Ammon's horn (tissue), 1 donor: Measurements from ENCODE around the gene SLC17A5.
"Not testable (repeated sequence)": the region's sequence is repeated elsewhere in the genome, so short reads cannot be mapped to it uniquely, and the experiment has no call there.

Experiments used
- DNase-seq: peaks from one replicate; pipeline ENCODE4 v3.0.0-alpha.2; 2016; ENCODE audit warnings: low spot score

SLC17A5 gene

DNA sequence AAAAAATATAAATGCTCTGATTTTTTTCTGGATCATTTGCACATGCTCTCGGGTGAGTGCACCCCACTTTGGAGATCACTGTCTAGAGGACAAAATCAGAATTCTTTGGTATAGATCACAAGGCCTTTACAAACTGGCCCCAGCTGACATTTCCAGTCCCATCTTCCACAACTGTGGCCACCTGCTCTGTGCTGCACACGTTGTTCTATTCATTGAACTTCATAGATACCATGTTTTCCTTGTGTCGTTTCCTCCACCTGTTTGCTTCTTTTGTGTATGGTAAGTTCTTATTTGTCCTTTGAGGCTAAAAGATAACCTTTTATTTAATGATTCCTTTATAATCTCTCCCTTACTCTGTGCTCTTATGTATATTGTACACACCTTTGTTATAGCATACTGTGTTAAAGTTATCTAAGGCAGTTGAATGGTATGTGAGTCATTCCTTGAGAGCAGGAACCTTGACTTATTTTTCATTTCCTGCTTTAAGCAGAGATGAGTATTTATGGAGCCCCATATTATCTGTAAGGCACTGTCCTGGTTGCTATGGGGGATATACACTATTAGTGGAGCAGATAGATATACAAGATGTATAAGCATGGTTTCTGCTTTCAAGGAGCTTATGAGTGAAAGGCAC is 12.0 kb upstream of the SLC17A5 start:
- no peak for DNase-seq

DNA sequence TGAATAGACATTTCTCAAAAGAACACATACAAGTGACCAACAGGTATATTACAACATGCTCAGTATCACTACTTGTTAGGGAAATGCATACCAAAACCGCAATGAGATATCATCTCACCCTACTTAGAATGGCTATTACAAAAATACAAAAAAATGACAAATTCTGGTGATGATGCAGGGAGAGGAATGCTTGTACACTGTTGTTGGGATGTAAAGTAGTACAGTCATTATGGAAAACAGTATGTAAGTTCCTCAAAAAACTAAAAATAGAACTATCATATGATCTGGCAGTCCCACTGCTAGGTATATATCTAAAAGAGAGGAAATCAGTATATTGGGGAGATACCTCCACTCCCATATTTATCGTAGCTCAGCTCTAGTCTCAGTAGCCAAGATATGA is 10.9 kb upstream of the SLC17A5 start:
- no peak for DNase-seq

DNA sequence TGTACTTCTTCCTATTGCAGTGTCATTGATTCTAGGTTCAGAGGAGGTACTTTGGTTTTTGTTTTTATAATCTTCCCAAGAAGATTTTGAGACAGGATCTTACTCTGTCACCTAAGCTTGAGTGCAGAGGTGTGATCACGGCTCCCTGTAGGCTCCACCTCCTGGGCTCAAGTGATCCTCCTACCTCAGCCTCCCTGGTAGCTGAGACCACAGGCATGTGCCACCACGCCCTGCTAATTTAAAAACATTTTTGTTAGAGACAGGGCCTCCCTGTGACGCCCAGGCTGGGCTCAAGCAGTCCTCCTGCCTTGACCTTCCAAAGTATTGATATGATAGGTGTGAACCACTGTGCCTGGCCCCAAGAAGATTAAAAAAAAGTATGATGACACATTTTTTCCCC is 3.4 kb upstream of the SLC17A5 start:
- DNase-seq: no peak

DNA sequence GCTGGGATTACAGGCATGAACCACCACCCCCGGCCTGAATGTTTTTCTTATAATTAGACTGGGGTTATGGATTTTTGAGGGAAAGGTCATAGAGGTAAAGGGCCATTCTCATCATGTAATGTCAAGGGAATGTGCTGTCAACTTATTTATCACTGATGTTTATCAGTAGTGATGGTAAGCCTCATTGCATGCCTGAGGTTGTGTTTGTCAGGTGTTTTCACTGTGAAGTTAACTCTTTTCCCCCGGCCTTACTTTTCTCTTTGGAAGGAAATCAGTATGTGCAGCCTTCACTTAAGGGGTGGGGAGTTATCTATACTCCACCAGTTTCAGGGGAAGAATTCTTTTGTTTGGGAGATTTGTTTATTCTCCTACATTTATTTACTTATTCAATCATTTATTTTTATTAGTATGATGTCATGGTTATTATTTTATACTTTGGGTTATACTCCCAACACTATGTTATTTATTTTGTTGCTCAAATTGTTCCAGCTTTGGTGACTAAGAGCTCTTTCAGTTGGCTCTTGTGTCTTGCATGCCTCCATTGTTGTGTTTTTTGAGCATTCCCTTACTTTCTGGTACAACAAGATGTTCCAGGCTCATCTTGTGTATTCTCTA is 2.8 kb upstream of the SLC17A5 start:
- DNase-seq: no peak

DNA sequence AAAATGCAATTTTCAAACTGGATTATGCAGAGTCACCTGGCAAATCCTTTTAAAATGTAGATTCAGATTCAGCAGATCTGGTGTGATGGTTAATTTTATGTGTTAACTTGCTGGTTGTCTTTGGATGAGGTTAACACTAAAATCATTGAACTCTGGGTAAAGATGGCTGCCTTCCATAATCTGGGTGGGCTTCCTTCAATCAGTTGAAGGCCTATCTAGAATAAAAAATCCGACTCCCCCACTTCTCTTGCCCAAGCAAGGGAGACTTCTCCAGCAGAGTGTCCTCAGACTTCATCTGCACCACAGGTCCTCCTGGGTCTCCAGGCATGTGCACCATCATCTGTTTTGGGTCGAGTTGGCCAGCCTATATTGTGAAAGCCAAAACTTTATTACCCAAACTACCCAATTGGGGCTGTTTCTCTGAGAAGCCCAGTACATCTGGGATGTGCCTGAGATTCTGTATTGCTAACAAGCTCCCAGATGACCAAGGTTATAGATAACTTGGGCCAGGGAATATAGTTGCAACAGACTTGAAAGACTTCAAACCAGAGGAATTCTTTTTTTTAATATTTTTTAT is 1.6 kb upstream of the SLC17A5 start:
- no peak for DNase-seq

DNA sequence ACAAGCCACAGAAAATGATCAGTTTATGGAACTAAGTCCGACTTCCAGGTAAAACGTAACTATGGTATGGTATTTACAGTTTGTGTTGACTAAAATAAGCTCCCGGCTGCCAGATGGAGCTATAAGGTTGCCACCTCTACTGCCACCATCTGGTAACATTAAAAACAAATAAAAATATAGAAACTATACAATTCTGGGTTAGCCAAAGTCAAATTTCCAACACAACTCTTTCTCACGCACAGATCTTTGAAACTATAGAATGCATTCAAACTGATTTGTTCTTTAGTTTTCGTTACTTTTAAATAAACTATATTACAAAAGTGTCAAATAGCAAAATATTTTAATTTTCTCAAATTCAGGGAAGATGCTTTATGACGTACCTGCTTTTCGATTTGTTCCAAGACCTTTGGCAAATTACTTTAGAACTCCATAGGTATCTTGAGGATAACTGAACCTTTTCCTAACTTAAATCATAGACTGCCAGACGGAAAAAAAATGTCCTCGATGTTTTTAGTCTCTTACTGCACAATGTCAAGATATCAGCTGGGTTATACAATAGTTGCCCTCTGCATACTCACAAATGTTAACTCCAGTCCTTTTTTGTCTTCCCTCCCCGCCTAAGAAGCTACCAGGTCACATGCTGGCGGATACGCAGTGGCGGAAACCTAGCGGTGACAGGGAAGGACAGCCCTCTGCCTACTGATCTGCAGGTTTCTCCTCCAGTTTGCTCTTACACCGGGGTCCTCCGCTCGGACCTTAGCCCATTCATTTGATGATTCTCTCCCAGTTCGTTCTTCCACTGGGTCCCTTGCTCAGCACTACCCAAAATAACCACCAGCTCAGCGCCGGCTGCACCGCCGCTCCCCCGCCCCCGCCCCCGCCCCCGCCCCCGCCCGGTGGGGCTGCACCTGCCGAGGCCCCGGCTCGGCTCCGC is 888 bp downstream of the SLC17A5 start:
- peak; percentile 86 for DNase-seq

DNA sequence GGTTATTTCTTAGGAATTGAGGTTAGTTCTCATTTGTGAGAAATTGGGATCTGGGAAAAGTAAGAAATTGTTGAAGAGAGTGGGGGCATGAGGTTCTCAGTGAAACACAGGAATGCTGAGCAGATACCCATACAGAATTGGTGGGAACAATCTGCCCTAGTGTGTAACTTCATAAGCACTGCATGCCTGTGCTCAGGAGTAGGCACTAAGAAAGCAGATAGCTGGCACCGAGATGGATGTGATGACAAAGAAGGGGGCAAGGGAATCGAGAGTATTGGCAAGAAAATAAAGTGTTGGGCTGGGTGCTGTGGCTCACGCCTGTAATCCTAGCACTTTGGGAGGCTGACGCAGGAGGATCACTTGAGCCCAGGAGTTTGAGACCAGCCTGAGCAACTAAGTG is 4.0 kb downstream of the SLC17A5 start:
- no peak for DNase-seq

DNA sequence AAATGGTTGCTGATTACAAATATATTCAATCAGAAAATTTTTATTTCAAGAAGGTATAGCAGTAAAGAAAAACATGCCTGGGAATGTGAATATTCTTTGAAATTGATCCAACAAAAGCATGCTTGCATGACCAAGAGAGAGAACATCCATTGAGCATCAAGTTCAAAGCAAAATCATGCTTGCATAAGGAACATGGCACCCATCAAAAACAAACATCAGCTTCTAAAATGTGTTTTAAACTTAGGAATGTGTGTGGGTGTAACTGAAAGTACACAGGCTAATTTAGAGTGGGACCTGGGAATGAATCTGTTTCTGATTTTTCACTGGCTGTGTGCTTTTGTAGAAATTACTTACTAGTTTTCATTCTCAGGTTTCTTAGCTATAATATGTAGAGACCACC is 5.6 kb downstream of the SLC17A5 start:
- no peak for DNase-seq

DNA sequence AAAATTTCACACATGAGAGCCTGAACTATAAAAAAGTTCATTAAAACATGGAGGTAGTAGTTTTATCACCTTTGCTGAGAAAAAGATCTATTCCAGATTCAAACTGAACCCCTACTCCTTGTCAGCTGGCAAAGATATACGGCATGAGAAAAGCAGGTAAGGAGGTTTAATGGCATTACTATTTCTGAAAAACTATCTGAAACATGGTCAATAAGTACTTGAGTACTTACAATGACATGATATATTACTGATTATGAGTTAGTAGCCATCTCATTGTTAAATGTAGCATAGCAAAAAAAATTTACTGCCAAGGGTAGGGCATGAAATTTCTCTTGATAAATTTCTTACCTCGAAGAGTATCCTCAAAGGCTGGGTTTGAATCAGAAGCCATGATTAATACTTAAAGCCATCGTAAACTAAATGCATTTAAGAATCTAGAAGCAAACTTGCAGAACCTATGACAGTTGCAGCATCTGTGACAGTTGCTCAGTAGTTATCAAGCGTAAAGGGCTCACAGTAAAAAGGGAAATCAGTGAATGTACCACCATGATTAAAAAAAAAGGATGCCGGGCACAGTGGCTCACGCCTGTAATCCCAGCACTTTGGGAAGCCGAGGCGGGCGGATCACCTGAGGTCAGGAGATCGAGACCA is 8.7 kb downstream of the SLC17A5 start:
- DNase-seq: no peak

DNA sequence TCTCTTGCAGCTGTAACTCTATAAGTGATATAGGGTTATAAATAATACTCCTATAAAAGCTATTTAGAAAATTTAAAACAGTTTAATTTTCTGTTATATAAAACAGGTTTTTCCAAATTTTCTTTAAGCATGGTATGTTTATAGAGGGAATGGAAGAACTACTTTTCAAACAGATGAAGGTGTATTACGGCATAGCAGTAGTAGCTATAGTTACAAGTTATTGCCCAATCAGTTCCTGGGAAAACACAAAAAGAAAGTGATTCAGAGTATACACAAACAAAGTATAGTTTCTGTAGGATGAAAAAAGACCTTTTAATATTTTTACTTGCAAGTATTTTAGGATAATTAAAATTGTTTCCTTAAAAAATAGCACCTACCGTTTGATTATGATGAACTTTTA is 9.8 kb downstream of the SLC17A5 start:
- DNase-seq: no peak

DNA sequence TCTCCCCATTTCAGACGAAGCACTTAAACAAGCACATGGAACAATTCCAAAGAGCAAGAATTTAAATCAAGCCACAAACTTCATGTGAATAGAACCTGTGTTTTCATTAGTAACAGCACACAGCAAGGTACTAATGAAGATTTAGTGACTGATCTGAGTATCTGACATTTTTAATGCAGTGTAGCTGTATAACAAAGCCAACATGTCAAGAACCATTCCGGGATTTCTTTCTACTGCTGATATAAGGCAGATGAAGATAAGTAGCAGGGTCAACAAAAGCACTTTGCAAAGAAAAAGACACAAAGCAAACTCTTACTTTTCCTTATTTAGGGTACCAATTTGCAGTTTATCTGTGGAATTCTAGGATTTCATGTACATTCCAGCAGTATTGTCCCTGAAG is 11.3 kb downstream of the SLC17A5 start:
- no peak for DNase-seq

DNA sequence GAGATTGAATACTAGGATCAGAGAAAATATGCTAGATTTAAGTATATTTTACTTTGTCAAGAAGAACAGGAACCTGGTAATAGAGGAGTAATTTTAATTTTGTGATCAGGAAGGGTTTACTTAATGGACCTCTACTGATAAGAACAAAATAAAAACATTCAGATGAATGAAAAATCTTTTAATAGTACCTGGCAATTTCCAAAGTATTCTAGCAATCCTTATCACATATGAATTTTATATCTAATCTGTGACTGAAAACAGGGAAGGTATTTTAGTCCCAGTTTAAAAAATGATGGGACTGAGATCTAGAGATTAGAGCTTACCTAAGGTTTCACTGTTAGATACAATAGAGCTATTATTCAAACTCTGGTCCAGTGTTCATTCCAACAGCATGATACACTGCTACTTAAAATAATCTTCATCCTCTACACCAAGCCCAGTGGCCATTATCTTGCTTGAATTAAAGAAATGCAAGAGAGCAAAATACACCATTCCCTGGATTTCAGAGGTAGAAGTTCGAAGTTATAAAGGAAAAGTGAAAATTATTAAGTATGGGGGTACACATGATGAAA is 13.5 kb downstream of the SLC17A5 start:
- DNase-seq: no peak

DNA sequence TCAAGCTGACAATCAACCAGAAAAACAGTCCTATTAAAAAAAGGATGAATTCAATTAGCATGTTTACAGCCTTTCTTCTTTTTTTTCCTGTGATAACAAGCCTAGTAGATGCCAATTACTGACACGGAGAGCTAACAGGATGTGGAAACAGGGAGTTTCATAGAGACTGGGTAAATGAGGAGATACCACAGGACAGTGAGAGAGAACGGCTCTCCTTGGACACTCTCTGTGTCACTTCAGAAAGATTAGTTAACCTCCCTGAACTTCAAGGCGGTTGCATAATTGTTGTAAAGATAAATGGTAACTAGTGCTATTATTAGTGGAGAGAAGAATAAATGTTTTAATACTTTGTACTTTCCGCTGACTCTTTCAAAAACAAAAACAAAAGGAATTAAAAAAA is 14.8 kb downstream of the SLC17A5 start:
- no peak for DNase-seq

DNA sequence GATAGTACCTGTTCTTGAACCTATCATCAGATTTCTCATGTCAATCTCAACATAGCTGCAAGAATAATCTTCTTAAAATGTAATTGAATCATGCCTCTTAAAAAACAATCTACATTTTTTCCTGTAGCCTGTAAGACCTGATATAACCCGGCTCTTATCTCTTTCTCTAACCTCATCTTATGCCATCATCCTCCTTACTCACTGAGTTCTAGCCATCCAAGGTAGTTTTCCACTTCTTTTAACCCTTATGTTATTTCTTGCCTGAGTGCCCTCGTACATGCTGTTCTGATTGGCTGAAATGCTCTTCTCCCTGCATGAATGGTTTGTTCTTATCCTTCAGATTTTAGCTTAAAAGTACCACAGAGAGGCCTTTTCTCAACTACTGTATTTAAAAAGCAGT is 16.4 kb downstream of the SLC17A5 start:
- DNase-seq: no peak

DNA sequence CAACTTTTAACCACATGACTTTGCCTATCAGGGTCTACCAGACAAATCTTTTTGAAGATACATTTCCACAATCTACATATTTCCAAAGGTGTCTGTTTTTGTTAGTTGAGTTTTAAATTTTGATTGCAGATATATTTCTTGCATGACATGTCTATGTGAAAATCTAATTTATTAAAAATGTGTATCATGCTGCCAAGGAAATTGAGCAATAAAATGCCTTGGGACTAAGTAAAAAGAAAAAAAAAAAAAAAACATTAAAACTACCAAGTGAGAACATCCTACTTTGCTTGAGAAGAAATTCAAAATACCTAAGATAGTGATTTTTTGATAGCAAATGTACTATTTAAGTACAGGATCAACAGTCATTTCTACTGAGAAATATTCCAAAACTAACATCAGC is 17.7 kb downstream of the SLC17A5 start:
- no peak for DNase-seq

DNA sequence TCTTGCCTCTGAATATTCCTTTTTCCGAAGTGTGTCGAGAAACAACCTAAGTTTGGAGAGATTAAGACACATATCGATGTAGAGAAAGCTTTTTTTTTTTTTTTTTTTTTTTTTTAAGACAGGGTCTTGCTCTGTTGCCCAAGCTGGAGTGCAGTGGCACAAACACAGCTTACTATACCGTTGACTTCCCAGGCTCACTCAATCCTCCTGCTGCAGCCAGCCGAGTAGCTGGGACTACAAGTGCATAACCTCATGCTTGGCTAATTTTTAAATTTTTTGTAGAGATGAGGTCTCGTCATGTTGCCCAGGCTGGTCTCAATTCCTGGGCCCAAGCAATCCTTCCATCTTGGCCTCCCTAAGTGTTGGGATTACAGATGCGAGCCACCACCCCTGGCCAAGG is 21.4 kb downstream of the SLC17A5 start:
- no peak for DNase-seq

DNA sequence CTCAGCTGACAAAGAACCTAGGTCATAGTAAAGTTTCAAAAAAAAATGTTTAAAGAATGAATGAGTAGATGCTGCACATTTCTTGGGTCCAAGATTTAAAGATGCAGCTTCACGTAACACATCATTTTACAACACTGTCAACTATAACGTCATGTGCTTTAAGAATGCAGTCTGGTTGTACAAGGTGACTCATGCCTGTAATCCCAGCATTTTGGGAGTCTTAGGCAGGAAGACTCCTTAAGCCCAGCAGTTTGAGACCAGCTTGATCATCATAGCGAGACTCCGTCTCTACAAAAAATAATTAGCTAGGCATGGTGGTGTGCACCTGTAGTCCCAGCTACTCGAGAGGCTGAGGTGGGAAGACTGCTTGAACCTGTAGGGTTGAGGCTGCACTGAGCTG is 21.9 kb downstream of the SLC17A5 start:
- DNase-seq: no peak

DNA sequence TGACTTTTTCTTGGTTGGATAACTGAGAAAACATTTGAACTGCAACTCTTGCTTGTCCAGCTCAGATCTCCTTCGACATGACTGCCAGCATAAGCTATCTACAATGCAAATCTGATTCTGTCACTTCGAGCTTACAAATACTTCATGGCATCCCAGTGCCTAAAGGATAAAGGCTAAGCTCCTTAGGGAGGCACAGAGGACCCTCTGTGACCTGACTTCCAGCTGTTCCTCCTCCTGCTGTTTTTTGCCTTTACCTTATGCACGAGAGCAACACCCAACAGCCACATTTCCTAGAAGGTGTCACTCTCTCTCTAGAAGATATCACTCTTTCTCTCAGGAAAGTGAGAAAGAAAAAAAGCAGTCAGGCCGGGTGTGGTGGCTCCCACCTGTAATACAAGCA is 23.4 kb downstream of the SLC17A5 start:
- DNase-seq: no peak

DNA sequence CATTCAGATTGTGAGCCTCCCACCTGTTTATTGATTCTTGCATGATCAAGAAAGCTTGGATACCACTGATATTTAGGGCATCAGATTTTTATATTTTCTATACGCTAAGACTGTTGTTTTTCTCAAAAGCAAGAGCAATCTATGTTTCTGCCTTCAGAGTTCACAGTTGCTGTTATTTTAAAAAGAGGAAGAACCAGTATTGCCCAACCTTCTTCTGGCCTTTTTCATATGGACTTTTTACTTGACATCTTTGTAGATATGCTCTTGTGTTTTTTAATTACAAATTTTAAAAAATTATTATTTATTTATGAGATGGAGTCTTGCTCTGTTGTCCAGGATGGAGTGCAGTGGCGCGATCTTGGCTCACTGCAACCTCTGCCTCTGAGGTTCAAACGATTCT is 28.9 kb downstream of the SLC17A5 start:
- DNase-seq: no peak

DNA sequence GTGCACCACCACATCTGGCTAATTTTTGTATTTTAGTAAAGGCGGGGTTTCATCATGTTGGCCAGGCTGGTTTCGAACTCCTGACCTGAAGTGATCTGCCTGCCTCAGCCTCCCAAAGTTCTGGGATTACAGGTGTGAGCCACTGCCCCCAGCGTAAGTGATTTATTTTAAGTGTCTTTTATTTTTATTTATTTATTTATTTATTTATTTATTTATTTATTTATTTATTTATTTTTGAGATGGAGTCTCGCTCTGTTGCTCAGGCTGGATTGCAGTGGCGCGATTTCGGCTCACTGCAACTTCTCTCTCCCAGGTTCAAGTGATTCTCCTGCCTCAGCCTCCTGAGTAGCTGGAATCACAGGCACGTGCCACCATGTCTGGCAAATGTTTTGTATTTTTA is 30.3 kb downstream of the SLC17A5 start:
- DNase-seq: not testable (repeated sequence)

DNA sequence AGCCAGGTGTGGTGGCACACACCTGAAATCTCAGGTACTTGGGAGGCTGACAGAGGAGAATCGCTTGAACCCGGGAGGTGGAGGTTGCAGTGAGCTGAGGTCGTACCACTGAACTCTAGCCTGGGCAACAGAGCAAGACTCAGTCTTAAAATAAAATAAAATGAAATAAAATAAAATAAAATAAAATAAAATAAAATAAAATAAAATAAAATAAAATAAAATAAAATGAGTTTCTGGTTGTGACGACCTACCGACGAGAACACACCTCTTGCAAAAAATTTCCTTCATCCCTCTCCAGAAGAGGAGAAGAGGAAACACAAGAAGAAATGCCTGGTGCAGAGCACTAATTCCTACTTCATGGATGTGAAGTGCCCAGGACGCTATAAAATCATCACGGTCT is 35.7 kb downstream of the SLC17A5 start:
- not testable (repeated sequence) for DNase-seq

DNA sequence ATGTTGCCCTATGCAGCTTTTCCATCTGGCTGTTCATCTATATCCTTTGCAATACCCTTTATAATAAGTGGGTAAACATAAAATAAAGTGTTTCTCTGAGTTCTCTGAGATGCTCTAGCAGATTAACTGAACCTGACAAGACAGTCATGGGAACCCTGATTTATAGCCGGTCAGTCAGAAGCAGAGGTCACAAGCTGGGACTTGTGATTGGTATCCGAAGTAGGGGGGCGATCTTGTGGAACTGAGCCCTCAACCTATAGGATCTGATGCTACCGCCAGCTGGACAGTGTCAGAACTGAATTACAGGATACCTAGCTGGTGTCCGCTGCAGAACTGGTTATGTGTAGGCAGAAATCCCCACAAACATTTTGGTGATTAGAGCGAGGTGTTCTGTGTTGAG is 39.0 kb downstream of the SLC17A5 start:
- DNase-seq: no peak
